C4-2B (cell line): ENCODE data around the gene BRSK2.

ENCODE experiments used
- H3K27ac ChIP-seq: fragments of 450-650 bp; 2 replicates; pipeline ENCODE4 v1.5.1; 2017
- CTCF ChIP-seq: fragments of 450-650 bp; conservative IDR thresholded peaks from 2 replicates; pipeline ENCODE4 v1.5.1; 2017; ENCODE audit warnings: mild to moderate bottlenecking
- ZFX ChIP-seq: fragments of 450-650 bp; IDR thresholded peaks from 2 replicates; pipeline ENCODE4 v1.6.1; 2017

Gene BRSK2

DNA sequence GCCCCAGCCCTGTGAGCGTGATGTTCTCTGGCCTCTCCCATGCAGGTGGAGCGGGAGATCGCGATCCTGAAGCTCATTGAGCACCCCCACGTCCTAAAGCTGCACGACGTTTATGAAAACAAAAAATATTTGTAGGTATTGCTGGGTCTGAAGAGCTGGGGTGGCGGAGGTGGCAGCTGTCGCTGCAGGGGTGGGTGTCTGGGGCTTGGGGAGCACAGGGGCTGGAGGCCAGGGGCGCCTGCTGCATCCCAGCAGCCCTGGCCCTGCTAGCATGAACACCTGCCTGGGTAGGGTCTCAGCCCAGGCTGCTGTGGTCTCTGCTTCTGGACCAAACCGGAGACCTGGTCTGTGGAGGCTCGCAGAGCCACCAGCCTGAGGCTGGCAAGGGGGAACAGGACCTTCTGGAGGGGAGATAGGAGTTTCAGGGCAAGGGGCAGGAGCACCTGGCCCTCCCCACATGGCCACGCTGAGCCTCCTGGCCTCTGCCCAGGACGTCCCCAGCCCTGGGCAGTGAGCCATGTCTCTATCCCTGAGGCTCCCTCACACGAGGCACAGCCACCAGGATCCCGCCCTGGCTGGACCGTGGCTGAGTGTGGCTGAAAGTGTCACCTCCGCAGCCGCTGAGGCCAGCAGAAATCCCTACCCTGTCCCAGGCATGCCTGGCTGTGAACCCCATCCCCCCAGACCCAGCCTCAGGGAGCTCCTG lies 48.7 kb downstream of the BRSK2 start:
- TF ChIP-seq CTCF (no peak), ZFX (no peak)
- no peak overlapping the region for H3K27ac ChIP-seq

- no peak overlapping the region for H3K27ac ChIP-seq
- TF ChIP-seq ZFX (no peak), CTCF (no peak)
Measured at GRCh38 chr11:1438967-1439330, 49.2 kb downstream of the BRSK2 start.

- TF ChIP-seq ZFX (no peak), CTCF (no peak)
- H3K27ac ChIP-seq = no peak overlapping the region
Measured at GRCh38 chr11:1439341-1439740, 49.6 kb downstream of the BRSK2 start.

GRCh38 chr11:1440066-1440465 lies 50.3 kb downstream of the BRSK2 start:
- no peak overlapping the region for H3K27ac ChIP-seq
- TF ChIP-seq ZFX (no peak), CTCF (no peak)

DNA sequence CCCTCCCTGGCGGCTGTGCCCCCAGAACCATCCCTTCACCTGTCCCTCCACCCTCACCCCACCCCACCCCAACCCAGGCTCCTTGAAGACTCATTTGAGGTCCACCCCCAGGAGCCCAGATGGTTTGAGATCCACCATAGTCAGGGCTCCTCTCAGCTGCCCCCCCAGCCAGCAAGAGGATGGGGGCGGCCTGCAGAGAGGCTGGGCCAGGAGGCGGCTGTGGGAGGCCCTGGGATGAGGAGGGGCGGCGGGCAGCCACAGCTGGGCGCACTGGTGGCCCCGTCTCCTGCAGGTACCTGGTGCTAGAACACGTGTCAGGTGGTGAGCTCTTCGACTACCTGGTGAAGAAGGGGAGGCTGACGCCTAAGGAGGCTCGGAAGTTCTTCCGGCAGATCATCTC lies 50.8 kb downstream of the BRSK2 start:
- TF ChIP-seq ZFX (no peak), CTCF (no peak)
- H3K27ac ChIP-seq = no peak overlapping the region

DNA sequence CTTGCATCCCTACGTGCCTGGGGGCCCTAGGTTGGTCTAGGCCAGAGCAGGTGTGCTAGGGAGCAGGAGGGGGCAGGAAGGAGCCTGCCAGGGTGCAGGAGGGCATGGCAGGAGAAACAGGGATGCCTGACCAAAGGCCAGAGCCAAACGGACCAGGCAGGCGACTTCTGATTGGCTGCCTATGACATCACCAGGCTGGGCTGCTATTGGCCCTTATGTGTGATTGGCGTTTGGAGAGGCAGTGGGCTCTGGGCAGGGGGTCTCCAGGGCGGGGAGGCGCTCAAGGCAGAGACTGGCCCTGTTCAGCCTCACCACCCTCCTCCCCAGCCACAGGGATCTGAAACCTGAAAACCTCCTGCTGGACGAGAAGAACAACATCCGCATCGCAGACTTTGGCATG lies 52.4 kb downstream of the BRSK2 start:
- H3K27ac ChIP-seq = no peak overlapping the region
- no peak for TF ChIP-seq CTCF
- TF ChIP-seq ZFX = no peak

DNA sequence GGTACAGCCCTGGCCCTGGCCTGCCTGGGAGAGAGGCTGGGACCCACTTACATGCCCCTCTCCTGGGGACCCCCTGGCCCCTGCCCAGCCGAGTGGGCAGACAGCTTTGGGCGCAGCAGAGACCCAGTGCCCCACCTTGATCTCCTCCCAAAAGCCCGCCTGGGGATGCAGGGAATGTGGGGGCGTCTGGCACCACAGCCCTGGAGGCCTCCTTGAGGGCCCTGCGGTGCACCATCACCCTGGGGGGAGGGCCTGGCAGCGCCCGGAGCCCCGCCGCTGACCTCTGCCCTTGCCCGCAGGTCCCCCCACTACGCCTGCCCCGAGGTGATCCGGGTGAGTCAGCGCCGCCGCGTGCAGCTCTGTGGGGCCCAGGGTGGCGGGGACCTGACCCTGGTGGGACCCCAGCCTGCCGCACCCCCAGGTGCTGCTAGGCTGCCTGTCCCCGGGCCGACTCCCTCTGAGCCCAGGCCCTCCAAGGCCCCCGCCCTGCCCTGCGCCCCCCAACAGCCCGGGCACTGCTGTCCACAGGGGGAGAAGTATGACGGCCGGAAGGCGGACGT lies 53.2 kb downstream of the BRSK2 start:
- H3K27ac ChIP-seq = no peak overlapping the region
- TF ChIP-seq ZFX = no peak
- TF ChIP-seq CTCF = no peak
